Fibroblast of skin of abdomen (primary cell): ENCODE results near the gene PMF1.
"Not testable (repeated sequence)": the region's sequence is repeated elsewhere in the genome, so short reads cannot be mapped to it uniquely, and the experiment has no call there.

Experiments used
- DNase-seq: peaks from one replicate; pipeline ENCODE4 v3.0.0-alpha.2; 2013

The PMF1 gene

GRCh38 chr1:156196445-156196844 lies 16.4 kb upstream of the PMF1 start:
- DNase-seq, result no peak

GRCh38 chr1:156198831-156199349 lies 13.9 kb upstream of the PMF1 start:
- no peak for DNase-seq

- DNase-seq, result no peak
Measured at GRCh38 chr1:156200044-156200443, 12.8 kb upstream of the PMF1 start.

GRCh38 chr1:156203331-156203730 lies 9.5 kb upstream of the PMF1 start:
- DNase-seq, result peak; percentile 37

DNA sequence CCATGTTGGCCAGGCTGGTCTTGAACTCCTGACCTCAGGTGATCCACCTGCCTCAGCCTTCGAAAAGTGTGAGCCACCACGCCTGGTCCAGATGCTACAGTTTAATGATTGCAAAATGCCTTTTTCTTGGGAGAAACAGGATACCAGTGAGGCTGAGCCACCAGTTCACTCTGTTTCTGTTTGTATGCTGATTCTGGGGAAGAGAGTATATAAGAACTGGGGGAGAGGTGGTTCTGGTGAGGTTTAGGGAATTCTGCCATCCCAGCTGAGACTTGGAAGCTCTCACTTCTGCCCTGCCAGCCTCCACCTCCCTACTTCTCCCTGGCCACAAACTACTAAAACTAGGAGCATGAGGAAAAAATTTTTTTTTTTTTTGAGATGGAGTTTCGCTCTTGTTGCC lies 8.1 kb upstream of the PMF1 start:
- no peak for DNase-seq

DNA sequence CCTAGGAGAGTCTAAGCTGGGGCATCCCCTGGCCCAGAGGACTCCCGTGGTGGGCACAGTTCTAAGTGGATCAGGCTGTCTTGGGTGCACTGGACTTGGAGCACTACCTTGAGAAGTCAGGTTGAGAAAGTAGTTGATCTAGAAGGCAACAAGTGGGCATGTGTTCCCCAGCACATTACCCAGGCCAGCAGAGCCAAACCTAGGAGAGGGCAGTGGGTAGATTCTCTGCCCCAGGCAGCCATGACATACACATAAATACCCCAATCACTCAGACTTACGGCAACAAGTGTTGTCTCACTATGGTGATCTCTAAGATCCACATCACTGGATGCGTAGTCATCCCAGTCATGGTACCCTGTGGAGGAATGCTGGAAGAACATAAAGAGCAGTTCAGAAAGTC lies 1.6 kb upstream of the PMF1 start:
- no peak for DNase-seq

DNA sequence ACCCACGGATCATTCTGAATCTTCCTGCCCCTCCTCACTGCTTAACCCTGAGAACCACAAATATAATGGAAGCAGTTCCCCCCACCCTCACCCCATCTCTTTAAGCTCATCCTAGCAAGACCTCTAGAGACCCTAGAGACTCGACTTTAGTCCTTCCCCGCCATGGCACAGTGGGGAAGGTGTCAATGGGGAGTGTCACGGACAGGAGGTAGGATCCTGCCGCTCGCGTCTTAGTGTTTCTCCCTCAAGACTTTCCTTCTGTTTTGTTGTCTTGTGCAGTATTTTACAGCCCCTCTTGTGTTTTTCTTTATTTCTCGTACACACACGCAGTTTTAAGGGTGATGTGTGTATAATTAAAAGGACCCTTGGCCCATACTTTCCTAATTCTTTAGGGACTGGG lies 677 bp upstream of the PMF1 start:
- DNase-seq, result no peak

- DNase-seq, result no peak
Measured at GRCh38 chr1:156213644-156213966, 798 bp downstream of the PMF1 start.

- peak; percentile 56 for DNase-seq
Measured at GRCh38 chr1:156214024-156214748, 1.4 kb downstream of the PMF1 start.

DNA sequence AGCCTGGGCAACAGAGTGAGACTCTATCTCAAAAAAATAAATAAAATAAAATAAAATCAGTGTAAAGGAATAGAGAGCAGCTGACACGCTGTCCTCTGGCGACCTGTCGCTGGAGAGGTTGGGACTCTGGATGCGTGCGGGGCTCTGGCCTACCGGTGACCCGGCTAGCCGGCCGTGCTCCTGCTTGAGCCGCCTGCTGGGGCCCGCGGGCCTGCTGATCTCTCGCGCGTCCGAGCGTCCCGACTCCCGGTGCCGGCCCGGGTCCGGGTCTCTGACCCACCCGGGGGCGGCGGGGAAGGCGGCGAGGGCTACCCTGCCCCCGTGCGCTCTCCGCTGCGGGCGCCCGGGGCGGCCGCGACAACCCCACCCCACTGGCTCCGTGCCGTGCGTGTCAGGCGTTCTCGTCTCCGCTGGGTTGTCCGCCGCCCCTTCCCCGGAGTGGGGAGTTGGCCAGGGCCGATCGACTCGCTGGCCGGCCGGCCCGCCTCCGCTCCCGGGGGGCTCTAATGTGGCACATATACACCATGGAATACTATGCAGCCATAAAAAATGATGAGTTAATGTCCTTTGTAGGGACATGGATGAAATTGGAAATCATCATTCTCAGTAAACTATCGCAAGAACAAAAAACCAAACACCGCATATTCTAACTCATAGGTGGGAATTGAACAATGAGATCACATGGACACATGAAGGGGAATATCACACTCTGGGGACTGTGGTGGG lies 3.7 kb downstream of the PMF1 start:
- not testable (repeated sequence) for DNase-seq

DNA sequence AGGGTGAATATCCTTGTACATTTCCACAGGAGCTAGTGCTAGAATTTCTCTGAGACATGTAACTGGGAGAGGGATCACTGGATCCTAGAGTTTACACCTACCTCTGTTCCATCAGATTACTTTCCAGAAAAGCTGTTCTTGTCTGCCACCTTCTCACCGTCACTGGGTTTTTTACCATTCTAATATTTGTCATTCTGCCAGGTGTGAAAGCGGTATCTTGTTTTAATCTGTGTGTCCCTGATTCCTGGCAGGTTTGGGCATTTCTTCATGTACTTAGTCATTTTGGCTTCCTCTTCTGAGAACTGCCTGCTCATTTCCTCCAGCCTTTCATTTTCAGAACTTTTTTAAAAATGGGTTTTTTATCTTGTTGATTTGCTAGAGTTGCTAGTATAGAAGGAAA lies 5.1 kb downstream of the PMF1 start:
- DNase-seq, result no peak

- DNase-seq, result no peak
Measured at GRCh38 chr1:156220226-156220625, 7.4 kb downstream of the PMF1 start.

- no peak for DNase-seq
Measured at GRCh38 chr1:156221986-156222692, 9.3 kb downstream of the PMF1 start.

GRCh38 chr1:156225677-156226014 lies 12.8 kb downstream of the PMF1 start:
- DNase-seq, result no peak

DNA sequence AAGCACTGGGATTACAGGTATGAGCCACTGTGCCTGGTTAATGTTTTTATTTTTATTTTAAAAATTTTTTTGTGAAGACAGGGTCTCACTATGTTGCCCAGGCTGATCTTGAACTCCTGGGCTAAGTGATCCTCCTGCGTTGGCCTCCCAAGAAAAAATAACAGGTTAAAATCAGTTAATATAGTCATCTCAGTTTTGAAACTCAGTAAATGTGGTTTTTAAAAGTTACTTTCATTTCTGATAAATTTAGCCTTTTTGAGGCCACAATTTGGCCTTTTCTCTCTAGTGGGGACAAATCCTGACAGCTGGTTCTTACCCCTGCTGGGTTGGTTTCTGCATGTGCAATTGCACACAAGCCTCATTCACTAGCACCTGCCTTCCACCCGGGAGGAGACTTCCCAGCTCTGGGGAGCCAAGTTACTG lies 13.3 kb downstream of the PMF1 start:
- DNase-seq, result no peak

GRCh38 chr1:156226782-156227181 lies 14.0 kb downstream of the PMF1 start:
- no peak for DNase-seq

DNA sequence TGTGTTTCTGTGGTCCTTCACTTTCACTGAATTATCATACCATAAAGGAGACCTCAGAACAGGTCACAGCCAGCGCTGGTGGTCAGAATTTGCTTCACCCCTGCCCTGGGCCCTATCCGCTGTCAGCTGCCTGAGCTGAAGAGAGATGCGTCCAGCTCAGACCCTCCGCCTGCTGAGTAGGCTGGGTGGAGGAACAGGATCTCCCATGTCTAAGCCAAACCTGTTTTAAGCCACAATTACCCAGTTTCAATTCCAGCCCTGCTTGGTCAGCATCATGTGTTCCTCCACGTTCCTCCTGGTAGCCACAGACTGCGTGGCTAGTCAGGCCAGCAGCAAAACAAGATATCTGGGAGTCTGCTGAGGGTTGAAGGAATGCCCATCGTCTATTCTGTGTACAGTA lies 15.7 kb downstream of the PMF1 start:
- DNase-seq, result no peak

DNA sequence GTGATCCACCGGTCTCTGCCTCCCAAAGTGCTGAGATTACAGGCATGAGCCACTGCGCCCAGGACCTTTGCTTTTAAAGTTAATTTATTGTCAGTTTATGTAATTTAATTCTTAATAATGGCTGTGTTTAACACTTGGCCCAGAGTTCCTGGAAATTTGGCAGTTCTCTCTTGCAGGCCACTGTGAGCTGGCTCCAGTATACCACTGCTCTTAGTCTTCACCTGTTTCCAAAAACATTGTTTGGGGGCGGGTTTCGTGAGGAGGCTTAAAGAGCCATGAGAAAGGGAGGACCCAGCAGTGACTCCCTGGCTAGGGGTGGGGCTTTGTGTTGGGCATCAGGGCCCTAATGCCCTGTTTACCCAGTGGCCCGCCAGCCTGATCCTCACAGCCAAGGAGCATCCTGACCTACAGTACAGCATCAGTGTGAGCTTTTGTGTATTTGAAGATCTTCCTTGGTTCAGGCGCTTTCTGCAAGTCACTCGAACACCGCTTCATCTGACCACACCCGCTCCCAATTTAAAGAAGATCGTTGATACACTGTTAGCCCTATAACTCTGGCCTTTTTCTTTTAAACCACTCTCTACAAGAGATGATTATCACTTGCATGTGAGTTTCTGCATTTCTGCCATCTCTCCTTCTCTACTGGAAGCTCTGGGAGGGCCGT lies 17.1 kb downstream of the PMF1 start:
- no peak for DNase-seq

DNA sequence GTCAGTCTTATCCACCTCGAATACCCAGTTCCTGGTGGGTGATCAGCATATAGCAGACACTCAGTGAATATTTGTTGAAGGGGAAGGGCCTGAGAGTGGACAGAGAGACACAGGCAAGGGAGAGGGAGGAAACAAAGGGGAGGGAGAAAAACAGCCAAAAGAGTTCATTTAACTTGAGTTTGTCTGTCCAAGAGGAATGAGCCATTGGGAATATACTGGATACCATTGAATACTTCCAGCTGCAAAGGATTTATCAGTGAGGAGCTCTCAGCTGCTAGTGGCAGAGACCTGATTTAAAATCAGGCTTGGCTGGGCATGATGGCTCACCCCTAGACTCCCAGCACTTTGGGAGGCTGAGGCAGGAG lies 17.6 kb downstream of the PMF1 start:
- DNase-seq, result no peak

DNA sequence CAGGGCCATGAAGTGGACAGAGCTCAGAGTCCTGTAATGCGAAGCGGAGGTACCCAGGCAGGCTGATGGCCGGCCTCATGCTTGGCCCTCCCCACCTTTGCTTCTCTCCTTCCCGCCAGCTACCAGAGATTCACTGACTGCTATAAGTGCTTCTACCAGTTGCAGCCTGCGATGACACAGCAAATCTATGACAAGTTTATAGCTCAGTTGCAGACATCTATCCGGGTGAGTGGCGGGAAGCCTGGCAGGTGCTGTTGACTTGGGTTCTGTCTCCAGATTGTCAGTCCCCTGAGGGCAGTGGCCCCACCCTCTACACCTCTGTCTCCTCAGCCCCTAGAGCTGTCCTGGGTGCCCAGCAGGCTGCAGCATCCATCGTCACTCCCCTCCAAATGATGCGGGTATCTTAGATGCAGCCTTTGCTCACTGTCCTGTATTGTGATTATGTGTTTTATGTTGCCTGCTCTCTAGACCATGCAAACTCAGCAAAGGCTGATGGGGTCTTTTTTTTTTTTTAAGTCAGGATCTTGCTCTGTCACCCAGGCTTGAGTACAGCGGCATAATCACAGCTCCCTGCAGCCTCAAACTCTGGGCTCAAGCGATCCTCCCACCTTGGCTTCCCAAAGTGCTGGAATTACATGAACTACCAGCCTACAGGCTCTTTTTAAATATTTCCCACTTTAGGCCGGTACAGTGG lies 19.5 kb downstream of the PMF1 start:
- no peak for DNase-seq

DNA sequence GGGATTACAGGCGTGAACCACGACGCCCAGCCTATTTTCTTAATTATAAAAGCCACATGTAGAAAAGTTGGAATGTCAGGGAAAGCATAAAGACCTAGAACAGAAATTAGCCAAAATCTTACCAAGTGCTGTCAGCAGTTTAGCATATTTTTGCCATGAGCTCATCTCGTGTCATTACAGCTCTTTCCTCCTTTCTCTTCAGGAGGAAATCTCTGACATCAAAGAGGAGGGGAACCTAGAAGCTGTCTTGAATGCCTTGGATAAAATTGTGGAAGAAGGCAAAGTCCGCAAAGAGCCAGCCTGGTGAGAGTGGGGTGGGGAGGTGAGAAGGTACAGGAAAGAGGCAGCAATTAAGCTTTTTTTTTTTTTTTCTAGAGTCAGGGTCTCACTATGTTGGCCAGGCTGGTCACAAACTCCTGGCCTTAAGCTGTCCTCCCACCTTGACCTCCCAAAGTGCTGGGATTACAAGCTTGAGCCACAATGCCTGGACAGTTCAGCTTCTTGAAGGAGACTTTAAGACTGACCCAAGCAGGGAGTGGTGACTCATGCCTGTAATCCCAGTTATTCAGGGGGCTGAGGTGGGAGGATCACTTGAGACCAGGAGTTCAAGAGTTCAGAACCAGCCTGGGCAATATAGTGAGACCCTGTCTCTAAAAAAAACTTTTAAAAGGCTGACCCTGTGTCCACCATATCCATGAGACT lies 20.8 kb downstream of the PMF1 start:
- DNase-seq, result peak; percentile 90

DNA sequence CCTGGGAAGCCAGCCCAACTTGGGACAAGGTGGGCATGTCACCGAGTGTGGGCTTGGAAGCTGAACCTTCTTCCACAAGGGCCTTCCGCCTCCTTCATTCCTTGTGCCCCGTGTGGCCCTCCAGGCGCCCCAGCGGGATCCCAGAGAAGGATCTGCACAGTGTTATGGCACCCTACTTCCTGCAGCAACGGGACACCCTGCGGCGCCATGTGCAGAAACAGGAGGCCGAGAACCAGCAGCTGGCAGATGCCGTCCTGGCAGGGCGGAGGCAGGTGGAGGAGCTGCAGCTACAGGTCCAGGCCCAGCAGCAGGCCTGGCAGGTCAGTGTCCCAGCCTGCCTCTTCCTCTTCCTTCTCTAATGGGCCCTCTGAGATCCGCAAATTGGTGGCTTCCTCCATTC lies 23.4 kb downstream of the PMF1 start:
- DNase-seq, result no peak
